PC-9 (cell line): Measurements from ENCODE around the gene PRPS1L1.

Experiments
- EZH2 ChIP-seq: fragments of 200-600 bp; sonication (generic); IDR thresholded peaks from 2 replicates; pipeline ENCODE4 v1.8.0; 2017; ENCODE audit warnings: antibody characterized with exemption, low read depth
- TF ChIP-seq, protein P1 (sequence below): fragments of 200-600 bp; sonication (generic); conservative IDR thresholded peaks from 2 replicates; pipeline ENCODE4 v1.6.1; 2017; ENCODE audit warnings: mixed run types, antibody characterized with exemption, mild to moderate bottlenecking, moderate library complexity

- TF ChIP-seq, protein P1, sequence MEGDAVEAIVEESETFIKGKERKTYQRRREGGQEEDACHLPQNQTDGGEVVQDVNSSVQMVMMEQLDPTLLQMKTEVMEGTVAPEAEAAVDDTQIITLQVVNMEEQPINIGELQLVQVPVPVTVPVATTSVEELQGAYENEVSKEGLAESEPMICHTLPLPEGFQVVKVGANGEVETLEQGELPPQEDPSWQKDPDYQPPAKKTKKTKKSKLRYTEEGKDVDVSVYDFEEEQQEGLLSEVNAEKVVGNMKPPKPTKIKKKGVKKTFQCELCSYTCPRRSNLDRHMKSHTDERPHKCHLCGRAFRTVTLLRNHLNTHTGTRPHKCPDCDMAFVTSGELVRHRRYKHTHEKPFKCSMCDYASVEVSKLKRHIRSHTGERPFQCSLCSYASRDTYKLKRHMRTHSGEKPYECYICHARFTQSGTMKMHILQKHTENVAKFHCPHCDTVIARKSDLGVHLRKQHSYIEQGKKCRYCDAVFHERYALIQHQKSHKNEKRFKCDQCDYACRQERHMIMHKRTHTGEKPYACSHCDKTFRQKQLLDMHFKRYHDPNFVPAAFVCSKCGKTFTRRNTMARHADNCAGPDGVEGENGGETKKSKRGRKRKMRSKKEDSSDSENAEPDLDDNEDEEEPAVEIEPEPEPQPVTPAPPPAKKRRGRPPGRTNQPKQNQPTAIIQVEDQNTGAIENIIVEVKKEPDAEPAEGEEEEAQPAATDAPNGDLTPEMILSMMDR = no peak
- no peak for TF ChIP-seq EZH2
Measured at GRCh38 chr7:18063149-18063901, 35.7 kb upstream of the PRPS1L1 start.
